H9 (cell line): ENCODE measurements around the gene RAB40C. TPM values are rescaled to one million over a fixed set of nuclear protein-coding genes. Genes with fewer than 3 reads are reported as not detected.

Experiments used
- DNase-seq: peaks from one replicate; pipeline ENCODE4 v3.0.0-alpha.2; 2017
- H2AFZ ChIP-seq: one replicate; pipeline ENCODE4 v1.6.1; 2013; ENCODE audit warnings: mild to moderate bottlenecking, low read length, control low read depth, moderate library complexity
- H2AK5ac ChIP-seq: 2 replicates; pipeline ENCODE4 v1.6.1; 2013; ENCODE audit warnings: low read length, control low read depth, mixed read lengths; ENCODE audit not compliant: insufficient read length
- H2BK120ac ChIP-seq: one replicate; pipeline ENCODE4 v1.6.1; 2013; ENCODE audit warnings: low read depth, mild to moderate bottlenecking, low read length, control low read depth, inconsistent platforms; ENCODE audit not compliant: poor library complexity, severe bottlenecking
- H2BK12ac ChIP-seq: 2 replicates; pipeline ENCODE4 v1.6.1; 2013; ENCODE audit warnings: low read length, control low read depth, mixed read lengths, low read depth; ENCODE audit not compliant: insufficient read length
- H2BK15ac ChIP-seq: 2 replicates; pipeline ENCODE4 v1.6.1; 2013; ENCODE audit warnings: low read depth, low read length, control low read depth
- H2BK20ac ChIP-seq: one replicate; pipeline ENCODE4 v1.6.1; 2013; ENCODE audit warnings: low read depth, mild to moderate bottlenecking, low read length, control low read depth, inconsistent platforms; ENCODE audit not compliant: poor library complexity, severe bottlenecking
- H2BK5ac ChIP-seq: 2 replicates; pipeline ENCODE4 v1.6.1; 2013; ENCODE audit warnings: low read length, control low read depth, mixed read lengths; ENCODE audit not compliant: insufficient read length
- H3K14ac ChIP-seq: 2 replicates; pipeline ENCODE4 v1.6.1; 2013; ENCODE audit warnings: low read length, control low read depth; ENCODE audit not compliant: insufficient read depth
- H3K18ac ChIP-seq: 2 replicates; pipeline ENCODE4 v1.6.1; 2013; ENCODE audit warnings: low read depth, mild to moderate bottlenecking, mixed read lengths, low read length, control low read depth; ENCODE audit not compliant: insufficient read length
- H3K23ac ChIP-seq: 2 replicates; pipeline ENCODE4 v1.6.1; 2013; ENCODE audit warnings: low read length, control low read depth, mixed read lengths, low read depth; ENCODE audit not compliant: insufficient read length
- H3K23me2 ChIP-seq: 2 replicates; pipeline ENCODE4 v1.6.1; 2013; ENCODE audit warnings: low read depth, mild to moderate bottlenecking, mixed read lengths, low read length, control low read depth; ENCODE audit not compliant: insufficient read length, poor library complexity, severe bottlenecking
- H3K27ac ChIP-seq: 2 replicates; pipeline ENCODE4 v1.5.1; 2013; ENCODE audit warnings: low read length, control low read depth, mixed read lengths, low read depth; ENCODE audit not compliant: insufficient read length
- H3K27me3 ChIP-seq: 2 replicates; pipeline ENCODE4 v1.6.1; 2013; ENCODE audit warnings: low read length, control low read depth, inconsistent platforms; ENCODE audit not compliant: insufficient read depth
- H3K4ac ChIP-seq: 2 replicates; pipeline ENCODE4 v1.6.1; 2013; ENCODE audit warnings: low read depth, mild to moderate bottlenecking, control low read depth, inconsistent platforms, low read length, moderate library complexity
- H3K4me1 ChIP-seq: 2 replicates; pipeline ENCODE4 v1.6.1; 2013; ENCODE audit warnings: low read length, control low read depth, inconsistent platforms; ENCODE audit not compliant: insufficient read depth
- H3K4me2 ChIP-seq: 2 replicates; pipeline ENCODE4 v1.6.1; 2013; ENCODE audit warnings: low read length, control low read depth, mixed read lengths; ENCODE audit not compliant: insufficient read length, insufficient read depth
- H3K56ac ChIP-seq: 2 replicates; pipeline ENCODE4 v1.6.1; 2013; ENCODE audit warnings: low read depth, mild to moderate bottlenecking, mixed read lengths, low read length, control low read depth; ENCODE audit not compliant: insufficient read length
- H3K79me1 ChIP-seq: 2 replicates; pipeline ENCODE4 v1.6.1; 2013; ENCODE audit warnings: low read depth, mild to moderate bottlenecking, moderate library complexity, low read length, control low read depth, inconsistent platforms; ENCODE audit not compliant: insufficient read depth, poor library complexity, severe bottlenecking
- H3K79me2 ChIP-seq: 2 replicates; pipeline ENCODE4 v1.6.1; 2013; ENCODE audit warnings: low read length, control low read depth, inconsistent platforms; ENCODE audit not compliant: insufficient read depth
- H3K9ac ChIP-seq: 2 replicates; pipeline ENCODE4 v1.6.1; 2013; ENCODE audit warnings: low read length, control low read depth, mixed read lengths; ENCODE audit not compliant: insufficient read length; ENCODE audit errors: extremely low read depth
- H3K9me3 ChIP-seq: one replicate; pipeline ENCODE4 v1.6.1; 2013; ENCODE audit warnings: low read depth, low read length, inconsistent platforms; ENCODE audit not compliant: control insufficient read depth
- H3T11ph ChIP-seq: one replicate; pipeline ENCODE4 v1.6.1; 2013; ENCODE audit warnings: mild to moderate bottlenecking, low read length, control low read depth, inconsistent platforms
- H4K20me1 ChIP-seq: one replicate; pipeline ENCODE4 v1.6.1; 2013; ENCODE audit not compliant: control insufficient read depth, insufficient read length, insufficient read depth
- H4K5ac ChIP-seq: 2 replicates; pipeline ENCODE4 v1.6.1; 2013; ENCODE audit warnings: low read depth, mild to moderate bottlenecking, mixed read lengths, low read length, control low read depth; ENCODE audit not compliant: insufficient read length
- H4K8ac ChIP-seq: replicated peaks from 2 replicates; pipeline ENCODE4 v1.6.1; 2013; ENCODE audit warnings: low read length, control low read depth, mixed read lengths, low read depth; ENCODE audit not compliant: insufficient read length
- H4K91ac ChIP-seq: 2 replicates; pipeline ENCODE4 v1.6.1; 2013; ENCODE audit warnings: low read depth, mild to moderate bottlenecking, moderate library complexity, mixed read lengths, low read length, control low read depth; ENCODE audit not compliant: insufficient read length
- H3K27ac Mint-ChIP-seq, 3 experiments: 2 replicates in 2 of 3; 3 replicates in 1 of 3; pipeline ENCODE4 v1.8.0; 2020 to 2021; ENCODE audit warnings: mixed read lengths in 3 of 3, mild to moderate bottlenecking in 1 of 3, moderate library complexity in 1 of 3
- H3K27me3 Mint-ChIP-seq: 2 replicates; pipeline ENCODE4 v1.8.0; 2021; ENCODE audit warnings: low read depth, mild to moderate bottlenecking, moderate library complexity, mixed read lengths
- H3K36me3 Mint-ChIP-seq, 3 experiments: 2 replicates in 2 of 3; 3 replicates in 1 of 3; pipeline ENCODE4 v1.8.0; 2020 to 2021; ENCODE audit warnings: low read depth in 3 of 3, mixed read lengths in 3 of 3; ENCODE audit not compliant: insufficient read depth in 1 of 3
- H3K4me1 Mint-ChIP-seq, 2 experiments: 2 replicates each; pipeline ENCODE4 v1.8.0; 2020; ENCODE audit warnings: mixed read lengths in 2 of 2
- H3K4me3 Mint-ChIP-seq, 2 experiments: 2 replicates in 1 of 2; 3 replicates in 1 of 2; pipeline ENCODE4 v1.8.0; 2020 to 2021; ENCODE audit warnings: mild to moderate bottlenecking in 2 of 2, mixed read lengths in 2 of 2, moderate library complexity in 1 of 2
- H3K9me3 Mint-ChIP-seq, 2 experiments: 2 replicates in 1 of 2; 3 replicates in 1 of 2; pipeline ENCODE4 v1.8.0; 2020; ENCODE audit warnings: mild to moderate bottlenecking in 2 of 2, mixed read lengths in 2 of 2, moderate library complexity in 1 of 2
- CTCF ChIP-seq: fragments of 200-600 bp; sonication (generic); conservative IDR thresholded peaks from 3 replicates; pipeline ENCODE4 v1.8.0; 2021; ENCODE audit warnings: antibody characterized with exemption, mild to moderate bottlenecking
- WGBS: extraction: QIAGEN DNeasy Blood & Tissue Kit; methylation state at CpG from one replicate; pipeline ENCODE4 v1.1.7; 2013; ENCODE audit warnings: missing lambda C conversion rate, low lambda C conversion rate, mixed read lengths; ENCODE audit not compliant: insufficient read length; ENCODE audit errors: extremely low coverage; 5-methylcytosine and 5-hydroxymethylcytosine counted together
- total RNA-seq: library from RNA; stranded (reverse); gene quantifications from 2 replicates; pipeline ENCODE4 v1.2.1, GENCODE V29; 2021

RAB40C gene
- total RNA-seq, 1 experiment from 2014 or later = 19.1 TPM

DNA sequence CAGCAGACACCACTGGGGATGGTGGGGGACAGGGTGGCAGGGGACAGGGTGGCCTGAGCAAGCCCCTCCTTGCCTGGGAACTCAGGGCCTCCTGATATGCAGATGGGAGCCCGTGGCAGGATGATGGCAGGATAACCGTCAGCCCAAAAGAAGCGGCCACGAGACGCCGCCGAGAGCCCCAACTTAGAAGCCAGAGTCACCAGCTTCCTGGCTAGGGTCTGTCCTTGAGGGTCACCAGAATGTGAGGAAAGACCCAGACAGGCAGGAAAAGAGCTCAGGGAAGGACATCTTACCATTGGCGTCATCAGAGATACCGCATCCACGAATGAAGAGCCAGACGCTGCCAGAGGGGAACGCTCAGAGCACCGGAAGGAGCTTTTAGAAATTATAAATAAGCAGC lies 19.4 kb downstream of the RAB40C start:
- H3K4me3 Mint-ChIP-seq = peak overlapping the region in 1 of 2 experiments; percentile 34; a peak in 1 of 5 replicates
- no peaks in the 10 kb centered on the region for H4K20me1 ChIP-seq
- H3K4me1 Mint-ChIP-seq = peaks cover 11 to 13% of the 10 kb centered on the region in 2 experiments
- no peak overlapping the region for H2BK15ac ChIP-seq
- H3K9me3 ChIP-seq = no peaks in the 10 kb centered on the region
- H2BK12ac ChIP-seq = no peak overlapping the region
- H2BK120ac ChIP-seq = no peak overlapping the region
- H3K4me1 ChIP-seq = no peaks in the 10 kb centered on the region
- H3K27ac Mint-ChIP-seq = peak overlapping the region; percentile 30 to 52 (median 44); a peak in 4 of 7 replicates
- no peak overlapping the region for H2AK5ac ChIP-seq
- H2BK20ac ChIP-seq = no peak overlapping the region
- peaks cover 2% of the 10 kb centered on the region for H3K79me1 ChIP-seq
- no peak overlapping the region for H4K8ac ChIP-seq
- no peak overlapping the region for H2BK5ac ChIP-seq
- no peak for DNase-seq
- no peak for TF ChIP-seq CTCF
- WGBS = no CpG with 5 or more reads among the region's 13 CpGs
- no peak overlapping the region for H3K18ac ChIP-seq
- no peak overlapping the region for H3T11ph ChIP-seq
- no peaks in the 10 kb centered on the region for H3K27me3 ChIP-seq
- H4K91ac ChIP-seq = no peak overlapping the region
- H3K79me2 ChIP-seq = no peaks in the 10 kb centered on the region
- H3K14ac ChIP-seq = no peak overlapping the region
- H4K5ac ChIP-seq = no peak overlapping the region
- H3K36me3 Mint-ChIP-seq = peaks cover 17 to 21% (median 19%) of the 10 kb centered on the region in 3 experiments
- no peak overlapping the region for H3K56ac ChIP-seq
- H3K9ac ChIP-seq = no peak overlapping the region
- no peak overlapping the region for H3K4me2 ChIP-seq
- no peak overlapping the region for H3K27ac ChIP-seq
- H3K9me3 Mint-ChIP-seq = peaks cover 15 to 16% of the 10 kb centered on the region in 2 experiments
- H3K27me3 Mint-ChIP-seq = peaks cover 10% of the 10 kb centered on the region
- no peaks in the 10 kb centered on the region for H3K23me2 ChIP-seq
- no peak overlapping the region for H3K23ac ChIP-seq
- no peak overlapping the region for H3K4ac ChIP-seq
- no peak overlapping the region for H2AFZ ChIP-seq
